ENCODE measurements around the gene CLINT1.

- TF ChIP-seq POLR2A (IDR thresholded peaks at IDR 0.05) (no peak), CTCF (IDR thresholded peaks at IDR 0.05) (no peak)
These were observed 109.5 kb downstream of the CLINT1 start for GRCh38 chr5:157749462-157749799.
